IMR-90 (cell line): ENCODE data around the gene PLA2G2F. TPM values are rescaled to one million over a fixed set of nuclear protein-coding genes. Genes with fewer than 3 reads are reported as not detected.

Source experiments
- ATAC-seq: fragments of 200-7000 bp; cut with Tn5 transposase; 2 replicates; pipeline ENCODE4 v1.9.1; 2020; ENCODE audit warnings: low read depth, mild to moderate bottlenecking, moderate library complexity
- BruUV-seq: library from RNA; stranded (reverse); fragments of 400-500 nt; replicated peaks from 2 replicates; lab custom pipeline; 2021; lab: Mats Ljungman, UMichigan
- CTCF ChIA-PET: fragments of 300-600 bp; formaldehyde crosslinking; extraction: SDS; loops from one replicate; lab custom pipeline; 2021; ENCODE audit warnings: antibody characterized with exemption; lab: Yijun Ruan, JAX
- POLR2A ChIA-PET: fragments of 300-600 bp; sonication (Branson Sonifier 250); formaldehyde crosslinking; loops from one replicate; lab custom pipeline; 2022; ENCODE audit warnings: antibody characterized with exemption; ENCODE audit not compliant: unreplicated experiment; lab: Charles Lee
- DNase-seq: peaks from one replicate; pipeline ENCODE4 v3.0.0; 2013
- H2AFZ ChIP-seq: replicated peaks from 2 replicates; pipeline ENCODE3; 2013; ENCODE audit warnings: low read length, mild to moderate bottlenecking; ENCODE audit not compliant: poor library complexity
- H2AK5ac ChIP-seq: 2 replicates; pipeline ENCODE4 v1.6.1; 2013; ENCODE audit warnings: low read depth, low read length, inconsistent platforms
- H2AK9ac ChIP-seq: replicated peaks from 2 replicates; pipeline ENCODE3; 2013; ENCODE audit warnings: mild to moderate bottlenecking, low read depth, low read length, moderate library complexity; ENCODE audit not compliant: poor library complexity
- H2BK120ac ChIP-seq: 2 replicates; pipeline ENCODE4 v1.6.1; 2013; ENCODE audit warnings: low read depth, low read length, inconsistent platforms
- H2BK15ac ChIP-seq: 3 replicates; pipeline ENCODE4 v1.6.1; 2013; ENCODE audit warnings: low read depth, low read length, inconsistent platforms
- H2BK20ac ChIP-seq: 2 replicates; pipeline ENCODE4 v1.6.1; 2013; ENCODE audit warnings: low read depth, mild to moderate bottlenecking, inconsistent platforms, low read length, moderate library complexity
- H2BK5ac ChIP-seq: 2 replicates; pipeline ENCODE4 v1.6.1; 2013; ENCODE audit warnings: mild to moderate bottlenecking, low read depth, low read length, inconsistent platforms; ENCODE audit not compliant: poor library complexity, severe bottlenecking
- H3K14ac ChIP-seq: replicated peaks from 2 replicates; pipeline ENCODE4 v1.6.1; 2013; ENCODE audit warnings: low read depth, low read length, inconsistent platforms
- H3K18ac ChIP-seq: 2 replicates; pipeline ENCODE4 v1.6.1; 2013; ENCODE audit warnings: low read depth, low read length, control low read depth
- H3K23ac ChIP-seq: 2 replicates; pipeline ENCODE4 v1.6.1; 2013; ENCODE audit warnings: low read depth, low read length, inconsistent platforms
- H3K27ac ChIP-seq: 2 replicates; pipeline ENCODE4 v1.5.1; 2013; ENCODE audit warnings: mild to moderate bottlenecking, control low read depth, low read length; ENCODE audit not compliant: insufficient read depth
- H3K27me3 ChIP-seq: 2 replicates; pipeline ENCODE4 v1.6.1; 2013; ENCODE audit warnings: low read length; ENCODE audit not compliant: control insufficient read depth, insufficient read depth
- H3K36me3 ChIP-seq: 2 replicates; pipeline ENCODE4 v1.6.1; 2013; ENCODE audit warnings: low read length, mixed read lengths; ENCODE audit not compliant: control insufficient read depth, insufficient read depth
- H3K4ac ChIP-seq: 2 replicates; pipeline ENCODE4 v1.6.1; 2013; ENCODE audit warnings: low read depth, low read length, inconsistent platforms
- H3K4me1 ChIP-seq: 2 replicates; pipeline ENCODE4 v1.6.1; 2013; ENCODE audit warnings: low read length, mixed read lengths; ENCODE audit not compliant: control insufficient read depth, insufficient read depth
- H3K4me2 ChIP-seq: 2 replicates; pipeline ENCODE4 v1.6.1; 2013; ENCODE audit warnings: low read depth, mild to moderate bottlenecking, control low read depth, low read length, moderate library complexity
- H3K4me3 ChIP-seq: 2 replicates; pipeline ENCODE4 v1.5.1; 2013; ENCODE audit warnings: low read depth, mild to moderate bottlenecking, control low read depth, low read length, moderate library complexity; ENCODE audit not compliant: insufficient read depth
- H3K56ac ChIP-seq: 2 replicates; pipeline ENCODE4 v1.6.1; 2013; ENCODE audit warnings: low read length, inconsistent platforms; ENCODE audit not compliant: insufficient read depth; ENCODE audit errors: extremely low read depth
- H3K79me1 ChIP-seq, 2 experiments: 2 replicates each; pipeline ENCODE4 v1.6.1; 2013; ENCODE audit warnings: low read length in 2 of 2, inconsistent platforms in 1 of 2, low read depth in 1 of 2
- H3K9ac ChIP-seq: 2 replicates; pipeline ENCODE4 v1.6.1; 2013; ENCODE audit warnings: low read depth, low read length, control low read depth
- H3K9me1 ChIP-seq: 2 replicates; pipeline ENCODE4 v1.6.1; 2013; ENCODE audit warnings: low read length, inconsistent platforms; ENCODE audit not compliant: insufficient read depth
- H3K9me3 ChIP-seq: 2 replicates; pipeline ENCODE4 v1.6.1; 2013; ENCODE audit warnings: low read length; ENCODE audit not compliant: control insufficient read depth, insufficient read depth
- H4K20me1 ChIP-seq: 2 replicates; pipeline ENCODE4 v1.6.1; 2013; ENCODE audit warnings: low read length, inconsistent platforms; ENCODE audit not compliant: insufficient read depth
- H4K5ac ChIP-seq: 2 replicates; pipeline ENCODE4 v1.6.1; 2013; ENCODE audit warnings: mild to moderate bottlenecking, low read depth, low read length, control low read depth
- H4K8ac ChIP-seq, 2 experiments: 2 replicates each; pipeline ENCODE4 v1.6.1; 2013; ENCODE audit warnings: low read depth in 2 of 2, low read length in 2 of 2, control low read depth in 1 of 2, inconsistent platforms in 1 of 2
- H4K91ac ChIP-seq: 2 replicates; pipeline ENCODE4 v1.6.1; 2013; ENCODE audit warnings: low read depth, low read length, inconsistent platforms; ENCODE audit not compliant: insufficient read depth
- ELK1 ChIP-seq: fragments of 150-350 bp; IDR thresholded peaks from 2 replicates; pipeline ENCODE4 v1.6.1; 2016; ENCODE audit warnings: low read depth, mild to moderate bottlenecking, low read length, moderate library complexity, borderline replicate concordance
- FOS ChIP-seq: fragments of 150-350 bp; IDR thresholded peaks from 2 replicates; pipeline ENCODE4 v1.6.1; 2016; ENCODE audit warnings: low read depth, low read length
- MXI1 ChIP-seq: IDR thresholded peaks from 2 replicates; pipeline ENCODE4 v1.6.1; 2012; ENCODE audit warnings: low read depth, mild to moderate bottlenecking, low read length, moderate library complexity, borderline replicate concordance
- RCOR1 ChIP-seq: IDR thresholded peaks from 2 replicates; pipeline ENCODE4 v1.6.1; 2012; ENCODE audit warnings: mild to moderate bottlenecking, low read length, improper control_type of control experiment; ENCODE audit not compliant: insufficient replicate concordance
- WGBS, 2 experiments: methylation state at CpG; one replicate each; pipeline versions ENCODE4 v1.1.5 to v1.1.7; 2013; ENCODE audit warnings: missing lambda C conversion rate in 2 of 2; ENCODE audit not compliant: insufficient read length in 1 of 2; ENCODE audit errors: extremely low coverage in 2 of 2; 5-methylcytosine and 5-hydroxymethylcytosine counted together
- dilution Hi-C: fragments of 300-500 bp; cut with HindIII; formaldehyde crosslinking; loops from one replicate; pipeline ENCODE4 v1.14.3; 2018; ENCODE audit warnings: low sequenced_read_pairs; ENCODE audit not compliant: unreplicated experiment
- in situ Hi-C: fragments of 300-500 bp; cut with MboI; formaldehyde crosslinking; loops from 3 replicates; pipeline ENCODE4 v1.14.3; 2019; ENCODE audit warnings: low sequenced_read_pairs, inconsistent platforms, mixed read lengths
- intact Hi-C: fragments of 100-400 bp; cut with micrococcal nuclease; formaldehyde crosslinking; loops from 2 replicates; pipeline ENCODE4 v1.10.0; 2022
- polyA plus RNA-seq, 3 experiments: library from polyadenylated mRNA; depleted of rRNA; stranded (reverse); fragments of >200 nt; gene quantifications; 2 replicates each; pipeline ENCODE4 v1.2.3, GENCODE V29; 2012; ENCODE audit warnings: low replicate concordance in 1 of 3
- total RNA-seq: library from RNA; depleted of rRNA; stranded (reverse); fragments of >200 nt; gene quantifications from 2 replicates; pipeline ENCODE4 v1.2.3, GENCODE V29; 2012

Gene PLA2G2F
- total and polyA plus RNA-seq, 2 of the 4 experiments (the other 2 are of a cell fraction), result not detected

GRCh38 chr1:20138961-20139550 is at the start of gene PLA2G2F (continued):
- TF ChIP-seq ELK1, result no peak

- no peaks in the 10 kb centered on the region for H3K9me1 ChIP-seq
- no peak overlapping the region for H2BK120ac ChIP-seq
- H2BK5ac ChIP-seq, result no peak overlapping the region
- no peak overlapping the region for H2AK5ac ChIP-seq
- H3K18ac ChIP-seq, result no peak overlapping the region
- no peaks in the 10 kb centered on the region for H3K4me1 ChIP-seq
- no peak overlapping the region for H4K5ac ChIP-seq
- no peak overlapping the region for H2BK15ac ChIP-seq
- no peak overlapping the region for H3K14ac ChIP-seq
- no peak overlapping the region for H2BK20ac ChIP-seq
- no peak overlapping the region for H4K91ac ChIP-seq
- no peak overlapping the region for H2AFZ ChIP-seq
- no peak overlapping the region for H4K8ac ChIP-seq
- dilution Hi-C loops (no loop called here), in situ Hi-C loops (no loop called here), intact Hi-C loops (no loop called here)
- ATAC-seq (no peak), DNase-seq (no peak)
- no peak overlapping the region for H3K4me2 ChIP-seq
- TF ChIP-seq RCOR1 (no peak), MXI1 (no peak), FOS (no peak)
- no peak overlapping the region for H2AK9ac ChIP-seq
- H3K9me3 ChIP-seq, result no peaks in the 10 kb centered on the region
- no peaks in the 10 kb centered on the region for H3K36me3 ChIP-seq
- peaks cover 30% of the 10 kb centered on the region for H3K27me3 ChIP-seq
- no peaks in the 10 kb centered on the region for H3K79me1 ChIP-seq
- 67% methylated on average over 3 of the region's 19 CpGs; no CpG with 5 or more reads in 1 of the 2 experiments for WGBS, 2 experiments
- no peak overlapping the region for H3K56ac ChIP-seq
- H3K4ac ChIP-seq, result no peak overlapping the region
- ChIA-PET POLR2A (no interaction called here), CTCF (no interaction called here)
- no peak overlapping the region for H3K4me3 ChIP-seq
- H3K27ac ChIP-seq, result no peak overlapping the region
- no TSS peak for BruUV-seq
- no peak overlapping the region for H3K9ac ChIP-seq
- H4K20me1 ChIP-seq, result no peaks in the 10 kb centered on the region
- H3K23ac ChIP-seq, result no peak overlapping the region
Observed at GRCh38 chr1:20089328-20090077, 49.6 kb upstream of the PLA2G2F start.
